GM23338 (cell line): ENCODE results near the gene MRPS11. TPM values are rescaled to one million over a fixed set of nuclear protein-coding genes. Genes with fewer than 3 reads are reported as not detected.

Experiments
- ATAC-seq: fragments of 200-7000 bp; cut with Tn5 transposase; 3 replicates; pipeline ENCODE4 v1.9.1; 2020
- DNase-seq: peaks from one replicate; pipeline ENCODE4 v3.0.0-alpha.2; 2015; ENCODE audit warnings: low spot score
- H2AFZ ChIP-seq: fragments of 200-600 bp; sonication (generic); 2 replicates; pipeline ENCODE4 v1.8.0; 2016; ENCODE audit warnings: antibody characterized with exemption, mild to moderate bottlenecking, moderate library complexity
- H3F3A ChIP-seq: fragments of 200-600 bp; sonication (generic); replicated peaks from 2 replicates; pipeline ENCODE4 v1.8.0; 2017; ENCODE audit warnings: antibody characterized with exemption, mixed run types, low read depth
- H3K27ac ChIP-seq: fragments of 200-600 bp; sonication (generic); 2 replicates; pipeline ENCODE4 v1.6.1; 2016; ENCODE audit warnings: low read depth
- H3K27me3 ChIP-seq: fragments of 200-600 bp; sonication (generic); 2 replicates; pipeline ENCODE4 v1.8.0; 2016; ENCODE audit warnings: mild to moderate bottlenecking, mixed run types, moderate library complexity; ENCODE audit not compliant: insufficient read depth
- H3K36me3 ChIP-seq: fragments of 200-600 bp; sonication (generic); 2 replicates; pipeline ENCODE4 v1.8.0; 2016; ENCODE audit warnings: mild to moderate bottlenecking; ENCODE audit not compliant: insufficient read depth
- H3K4me1 ChIP-seq: fragments of 200-600 bp; sonication (generic); 2 replicates; pipeline ENCODE4 v1.8.0; 2016; ENCODE audit warnings: mild to moderate bottlenecking, moderate library complexity; ENCODE audit not compliant: insufficient read depth
- H3K4me2 ChIP-seq: fragments of 200-600 bp; sonication (generic); 2 replicates; pipeline ENCODE4 v1.7.1; 2017; ENCODE audit warnings: mixed run types
- H3K4me3 ChIP-seq: fragments of 200-600 bp; sonication (generic); 2 replicates; pipeline ENCODE4 v1.6.1; 2016; ENCODE audit warnings: mixed run types
- H3K79me2 ChIP-seq: fragments of 200-600 bp; sonication (generic); replicated peaks from 2 replicates; pipeline ENCODE4 v1.8.0; 2017; ENCODE audit warnings: mild to moderate bottlenecking; ENCODE audit not compliant: insufficient read depth
- H3K9me2 ChIP-seq: fragments of 200-600 bp; sonication (generic); 2 replicates; pipeline ENCODE4 v1.8.0; 2017; ENCODE audit not compliant: insufficient read depth
- H4K20me1 ChIP-seq: fragments of 200-600 bp; sonication (generic); replicated peaks from 2 replicates; pipeline ENCODE4 v1.8.0; 2017; ENCODE audit warnings: mild to moderate bottlenecking; ENCODE audit not compliant: insufficient read depth
- H3K27ac Mint-ChIP-seq: 2 replicates; pipeline ENCODE4 v1.8.0; 2020; ENCODE audit warnings: inconsistent platforms, mild to moderate bottlenecking, moderate library complexity, mixed read lengths
- H3K27me3 Mint-ChIP-seq: 3 replicates; pipeline ENCODE4 v1.8.0; 2022; ENCODE audit warnings: low read depth, mild to moderate bottlenecking, moderate library complexity, mixed read lengths, inconsistent platforms; ENCODE audit not compliant: insufficient read depth, poor library complexity
- H3K36me3 Mint-ChIP-seq: 3 replicates; pipeline ENCODE4 v1.8.0; 2021; ENCODE audit warnings: low read depth, mild to moderate bottlenecking, inconsistent platforms, moderate library complexity, mixed read lengths
- H3K4me1 Mint-ChIP-seq: 3 replicates; pipeline ENCODE4 v1.8.0; 2020; ENCODE audit warnings: mild to moderate bottlenecking, inconsistent platforms, mixed read lengths
- H3K4me3 Mint-ChIP-seq: 3 replicates; pipeline ENCODE4 v1.8.0; 2021; ENCODE audit warnings: moderate library complexity, mild to moderate bottlenecking, inconsistent platforms, mixed read lengths
- H3K9me3 Mint-ChIP-seq: 3 replicates; pipeline ENCODE4 v1.8.0; 2020; ENCODE audit warnings: moderate library complexity, mild to moderate bottlenecking, inconsistent platforms, mixed read lengths
- EZH2 ChIP-seq: fragments of 200-600 bp; sonication (generic); IDR thresholded peaks from one replicate; pipeline ENCODE4 v1.8.0; 2017; ENCODE audit warnings: antibody characterized with exemption, mild to moderate bottlenecking, low read depth; ENCODE audit not compliant: unreplicated experiment
- NANOG ChIP-seq: IDR thresholded peaks from 2 replicates; pipeline ENCODE4 v1.6.1; 2016; ENCODE audit warnings: antibody characterized with exemption, borderline replicate concordance
- ZNF331 ChIP-seq: fragments of 250-450 bp; sonication (Bioruptor Pico); IDR thresholded peaks from 2 replicates; pipeline ENCODE4 v1.5.0; 2020; ENCODE audit warnings: low read depth, mild to moderate bottlenecking, moderate library complexity
- polyA plus RNA-seq: library from polyadenylated mRNA; unstranded; fragments of >200 nt; fragmentation: Nextera tagmentation; extraction: Ambion mirVana; gene quantifications from 2 replicates; pipeline ENCODE4 v1.2.1, GENCODE V29; 2016
- total RNA-seq: library from RNA; depleted of rRNA; stranded (reverse); fragments of >200 nt; shearing (Covaris generic); gene quantifications from 2 replicates; pipeline ENCODE4 v1.2.3, GENCODE V29; 2014
- TF ChIP-seq, protein P1 (sequence below), 2 experiments: fragments of 200-600 bp in 1 of 2; sonication (generic) in 1 of 2; conservative IDR thresholded peaks; 2 replicates each; pipeline versions ENCODE4 v1.5.1 to v1.6.1; 2016 to 2017; ENCODE audit warnings: antibody characterized with exemption in 2 of 2, low read depth in 2 of 2, mild to moderate bottlenecking in 2 of 2, moderate library complexity in 1 of 2
- TF ChIP-seq, protein P2 (sequence below): IDR thresholded peaks from one replicate; pipeline ENCODE4 v1.6.1; 2018; ENCODE audit warnings: antibody characterized with exemption; ENCODE audit not compliant: unreplicated experiment
- TF ChIP-seq, protein P3 (sequence below): IDR thresholded peaks from 2 replicates; pipeline ENCODE4 v1.6.1; 2016; ENCODE audit warnings: antibody characterized with exemption
- TF ChIP-seq, protein P4 (sequence below): fragments of 250-450 bp; sonication (Bioruptor Pico); IDR thresholded peaks from 2 replicates; pipeline ENCODE4 v1.5.0; 2020; ENCODE audit warnings: mild to moderate bottlenecking, moderate library complexity

MRPS11 gene
- total and polyA plus RNA-seq, 2 experiments from 2014 or later, result 35.8 to 57.9 TPM

DNA sequence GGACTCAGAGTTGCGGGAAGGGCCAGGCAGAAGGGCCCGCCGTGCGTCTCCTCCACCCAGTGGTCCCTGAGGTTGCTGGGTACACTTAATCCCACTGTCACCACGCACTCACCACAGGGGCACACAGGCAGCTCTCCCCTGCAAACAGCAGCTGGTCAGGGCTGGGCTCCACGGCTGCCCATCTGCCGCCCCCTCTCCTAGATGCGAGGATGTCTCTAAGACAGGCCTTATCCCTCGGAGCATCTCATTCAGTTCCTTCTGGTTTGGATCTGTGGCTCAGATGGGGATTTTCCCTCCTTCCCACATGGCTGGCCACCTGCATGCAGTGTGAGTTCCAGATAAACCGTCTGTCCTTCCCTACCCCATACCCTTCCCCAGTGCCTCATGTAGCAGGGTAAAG is 26.3 kb downstream of the MRPS11 start (continued):
- TF ChIP-seq, protein P1, sequence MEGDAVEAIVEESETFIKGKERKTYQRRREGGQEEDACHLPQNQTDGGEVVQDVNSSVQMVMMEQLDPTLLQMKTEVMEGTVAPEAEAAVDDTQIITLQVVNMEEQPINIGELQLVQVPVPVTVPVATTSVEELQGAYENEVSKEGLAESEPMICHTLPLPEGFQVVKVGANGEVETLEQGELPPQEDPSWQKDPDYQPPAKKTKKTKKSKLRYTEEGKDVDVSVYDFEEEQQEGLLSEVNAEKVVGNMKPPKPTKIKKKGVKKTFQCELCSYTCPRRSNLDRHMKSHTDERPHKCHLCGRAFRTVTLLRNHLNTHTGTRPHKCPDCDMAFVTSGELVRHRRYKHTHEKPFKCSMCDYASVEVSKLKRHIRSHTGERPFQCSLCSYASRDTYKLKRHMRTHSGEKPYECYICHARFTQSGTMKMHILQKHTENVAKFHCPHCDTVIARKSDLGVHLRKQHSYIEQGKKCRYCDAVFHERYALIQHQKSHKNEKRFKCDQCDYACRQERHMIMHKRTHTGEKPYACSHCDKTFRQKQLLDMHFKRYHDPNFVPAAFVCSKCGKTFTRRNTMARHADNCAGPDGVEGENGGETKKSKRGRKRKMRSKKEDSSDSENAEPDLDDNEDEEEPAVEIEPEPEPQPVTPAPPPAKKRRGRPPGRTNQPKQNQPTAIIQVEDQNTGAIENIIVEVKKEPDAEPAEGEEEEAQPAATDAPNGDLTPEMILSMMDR (conservative IDR thresholded peaks at IDR 0.05; ENCODE audit: low read depth in 2 of 2), result no peak
- TF ChIP-seq, protein P2, sequence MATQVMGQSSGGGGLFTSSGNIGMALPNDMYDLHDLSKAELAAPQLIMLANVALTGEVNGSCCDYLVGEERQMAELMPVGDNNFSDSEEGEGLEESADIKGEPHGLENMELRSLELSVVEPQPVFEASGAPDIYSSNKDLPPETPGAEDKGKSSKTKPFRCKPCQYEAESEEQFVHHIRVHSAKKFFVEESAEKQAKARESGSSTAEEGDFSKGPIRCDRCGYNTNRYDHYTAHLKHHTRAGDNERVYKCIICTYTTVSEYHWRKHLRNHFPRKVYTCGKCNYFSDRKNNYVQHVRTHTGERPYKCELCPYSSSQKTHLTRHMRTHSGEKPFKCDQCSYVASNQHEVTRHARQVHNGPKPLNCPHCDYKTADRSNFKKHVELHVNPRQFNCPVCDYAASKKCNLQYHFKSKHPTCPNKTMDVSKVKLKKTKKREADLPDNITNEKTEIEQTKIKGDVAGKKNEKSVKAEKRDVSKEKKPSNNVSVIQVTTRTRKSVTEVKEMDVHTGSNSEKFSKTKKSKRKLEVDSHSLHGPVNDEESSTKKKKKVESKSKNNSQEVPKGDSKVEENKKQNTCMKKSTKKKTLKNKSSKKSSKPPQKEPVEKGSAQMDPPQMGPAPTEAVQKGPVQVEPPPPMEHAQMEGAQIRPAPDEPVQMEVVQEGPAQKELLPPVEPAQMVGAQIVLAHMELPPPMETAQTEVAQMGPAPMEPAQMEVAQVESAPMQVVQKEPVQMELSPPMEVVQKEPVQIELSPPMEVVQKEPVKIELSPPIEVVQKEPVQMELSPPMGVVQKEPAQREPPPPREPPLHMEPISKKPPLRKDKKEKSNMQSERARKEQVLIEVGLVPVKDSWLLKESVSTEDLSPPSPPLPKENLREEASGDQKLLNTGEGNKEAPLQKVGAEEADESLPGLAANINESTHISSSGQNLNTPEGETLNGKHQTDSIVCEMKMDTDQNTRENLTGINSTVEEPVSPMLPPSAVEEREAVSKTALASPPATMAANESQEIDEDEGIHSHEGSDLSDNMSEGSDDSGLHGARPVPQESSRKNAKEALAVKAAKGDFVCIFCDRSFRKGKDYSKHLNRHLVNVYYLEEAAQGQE, result no peak
- TF ChIP-seq, protein P3, sequence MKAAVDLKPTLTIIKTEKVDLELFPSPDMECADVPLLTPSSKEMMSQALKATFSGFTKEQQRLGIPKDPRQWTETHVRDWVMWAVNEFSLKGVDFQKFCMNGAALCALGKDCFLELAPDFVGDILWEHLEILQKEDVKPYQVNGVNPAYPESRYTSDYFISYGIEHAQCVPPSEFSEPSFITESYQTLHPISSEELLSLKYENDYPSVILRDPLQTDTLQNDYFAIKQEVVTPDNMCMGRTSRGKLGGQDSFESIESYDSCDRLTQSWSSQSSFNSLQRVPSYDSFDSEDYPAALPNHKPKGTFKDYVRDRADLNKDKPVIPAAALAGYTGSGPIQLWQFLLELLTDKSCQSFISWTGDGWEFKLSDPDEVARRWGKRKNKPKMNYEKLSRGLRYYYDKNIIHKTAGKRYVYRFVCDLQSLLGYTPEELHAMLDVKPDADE, result no peak

DNA sequence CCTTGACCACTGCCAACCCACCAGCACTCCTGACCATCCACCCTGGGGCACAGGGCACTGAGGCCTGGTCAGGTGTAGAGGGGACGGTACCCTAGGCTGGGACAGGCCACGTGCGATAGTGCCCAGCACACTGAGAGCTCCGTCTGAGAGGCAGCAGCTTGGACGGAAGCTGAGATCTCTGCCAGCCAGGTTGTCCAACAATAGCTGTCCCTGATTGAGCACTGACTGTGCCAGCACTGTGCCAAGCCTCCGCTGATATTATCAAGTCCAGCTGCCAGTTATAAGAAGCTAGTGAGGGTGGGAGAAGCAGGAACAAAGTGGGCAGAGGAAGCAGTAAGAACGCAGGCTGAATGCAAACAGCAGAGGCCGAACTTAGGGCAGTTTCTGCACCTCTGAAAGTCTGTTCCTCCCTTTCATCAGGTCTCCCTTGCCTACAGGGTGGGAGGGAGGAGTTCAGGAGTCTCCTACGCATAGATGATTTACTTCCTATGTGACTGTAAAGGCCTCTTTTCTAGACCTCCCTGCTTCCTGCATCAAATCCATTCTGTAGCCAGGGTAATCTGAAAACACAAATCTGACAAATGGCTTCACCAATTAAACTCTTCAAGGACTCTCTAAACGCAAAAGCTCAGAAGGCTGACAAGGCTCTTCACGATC is 29.7 kb downstream of the MRPS11 start:
- no peaks in the 10 kb centered on the region for H3K9me3 Mint-ChIP-seq
- H3K27ac Mint-ChIP-seq, result no peak overlapping the region
- Histone ChIP-seq H3K4me3 (no peak overlapping the region), H3K4me2 (no peak overlapping the region), H2AFZ (no peak overlapping the region), H3K79me2 (no peaks in the 10 kb centered on the region), H3K27ac (no peak overlapping the region), H3K36me3 (no peaks in the 10 kb centered on the region), H3F3A (no peaks in the 10 kb centered on the region), H3K9me2 (no peaks in the 10 kb centered on the region), H4K20me1 (no peaks in the 10 kb centered on the region), H3K4me1 (no peaks in the 10 kb centered on the region), H3K27me3 (no peaks in the 10 kb centered on the region)
- ATAC-seq (no peak), DNase-seq (no peak)
- peaks cover 3% of the 10 kb centered on the region for H3K27me3 Mint-ChIP-seq
- peaks cover 1% of the 10 kb centered on the region; the same call in 2 of the 3 replicates for H3K4me1 Mint-ChIP-seq
- H3K4me3 Mint-ChIP-seq, result no peak overlapping the region
- no peaks in the 10 kb centered on the region for H3K36me3 Mint-ChIP-seq
- TF ChIP-seq ZNF331 (CRISPR knock-in tag) (no peak), NANOG (no peak), EZH2 (no peak)
- TF ChIP-seq, protein P2, result no peak
- TF ChIP-seq, protein P4, sequence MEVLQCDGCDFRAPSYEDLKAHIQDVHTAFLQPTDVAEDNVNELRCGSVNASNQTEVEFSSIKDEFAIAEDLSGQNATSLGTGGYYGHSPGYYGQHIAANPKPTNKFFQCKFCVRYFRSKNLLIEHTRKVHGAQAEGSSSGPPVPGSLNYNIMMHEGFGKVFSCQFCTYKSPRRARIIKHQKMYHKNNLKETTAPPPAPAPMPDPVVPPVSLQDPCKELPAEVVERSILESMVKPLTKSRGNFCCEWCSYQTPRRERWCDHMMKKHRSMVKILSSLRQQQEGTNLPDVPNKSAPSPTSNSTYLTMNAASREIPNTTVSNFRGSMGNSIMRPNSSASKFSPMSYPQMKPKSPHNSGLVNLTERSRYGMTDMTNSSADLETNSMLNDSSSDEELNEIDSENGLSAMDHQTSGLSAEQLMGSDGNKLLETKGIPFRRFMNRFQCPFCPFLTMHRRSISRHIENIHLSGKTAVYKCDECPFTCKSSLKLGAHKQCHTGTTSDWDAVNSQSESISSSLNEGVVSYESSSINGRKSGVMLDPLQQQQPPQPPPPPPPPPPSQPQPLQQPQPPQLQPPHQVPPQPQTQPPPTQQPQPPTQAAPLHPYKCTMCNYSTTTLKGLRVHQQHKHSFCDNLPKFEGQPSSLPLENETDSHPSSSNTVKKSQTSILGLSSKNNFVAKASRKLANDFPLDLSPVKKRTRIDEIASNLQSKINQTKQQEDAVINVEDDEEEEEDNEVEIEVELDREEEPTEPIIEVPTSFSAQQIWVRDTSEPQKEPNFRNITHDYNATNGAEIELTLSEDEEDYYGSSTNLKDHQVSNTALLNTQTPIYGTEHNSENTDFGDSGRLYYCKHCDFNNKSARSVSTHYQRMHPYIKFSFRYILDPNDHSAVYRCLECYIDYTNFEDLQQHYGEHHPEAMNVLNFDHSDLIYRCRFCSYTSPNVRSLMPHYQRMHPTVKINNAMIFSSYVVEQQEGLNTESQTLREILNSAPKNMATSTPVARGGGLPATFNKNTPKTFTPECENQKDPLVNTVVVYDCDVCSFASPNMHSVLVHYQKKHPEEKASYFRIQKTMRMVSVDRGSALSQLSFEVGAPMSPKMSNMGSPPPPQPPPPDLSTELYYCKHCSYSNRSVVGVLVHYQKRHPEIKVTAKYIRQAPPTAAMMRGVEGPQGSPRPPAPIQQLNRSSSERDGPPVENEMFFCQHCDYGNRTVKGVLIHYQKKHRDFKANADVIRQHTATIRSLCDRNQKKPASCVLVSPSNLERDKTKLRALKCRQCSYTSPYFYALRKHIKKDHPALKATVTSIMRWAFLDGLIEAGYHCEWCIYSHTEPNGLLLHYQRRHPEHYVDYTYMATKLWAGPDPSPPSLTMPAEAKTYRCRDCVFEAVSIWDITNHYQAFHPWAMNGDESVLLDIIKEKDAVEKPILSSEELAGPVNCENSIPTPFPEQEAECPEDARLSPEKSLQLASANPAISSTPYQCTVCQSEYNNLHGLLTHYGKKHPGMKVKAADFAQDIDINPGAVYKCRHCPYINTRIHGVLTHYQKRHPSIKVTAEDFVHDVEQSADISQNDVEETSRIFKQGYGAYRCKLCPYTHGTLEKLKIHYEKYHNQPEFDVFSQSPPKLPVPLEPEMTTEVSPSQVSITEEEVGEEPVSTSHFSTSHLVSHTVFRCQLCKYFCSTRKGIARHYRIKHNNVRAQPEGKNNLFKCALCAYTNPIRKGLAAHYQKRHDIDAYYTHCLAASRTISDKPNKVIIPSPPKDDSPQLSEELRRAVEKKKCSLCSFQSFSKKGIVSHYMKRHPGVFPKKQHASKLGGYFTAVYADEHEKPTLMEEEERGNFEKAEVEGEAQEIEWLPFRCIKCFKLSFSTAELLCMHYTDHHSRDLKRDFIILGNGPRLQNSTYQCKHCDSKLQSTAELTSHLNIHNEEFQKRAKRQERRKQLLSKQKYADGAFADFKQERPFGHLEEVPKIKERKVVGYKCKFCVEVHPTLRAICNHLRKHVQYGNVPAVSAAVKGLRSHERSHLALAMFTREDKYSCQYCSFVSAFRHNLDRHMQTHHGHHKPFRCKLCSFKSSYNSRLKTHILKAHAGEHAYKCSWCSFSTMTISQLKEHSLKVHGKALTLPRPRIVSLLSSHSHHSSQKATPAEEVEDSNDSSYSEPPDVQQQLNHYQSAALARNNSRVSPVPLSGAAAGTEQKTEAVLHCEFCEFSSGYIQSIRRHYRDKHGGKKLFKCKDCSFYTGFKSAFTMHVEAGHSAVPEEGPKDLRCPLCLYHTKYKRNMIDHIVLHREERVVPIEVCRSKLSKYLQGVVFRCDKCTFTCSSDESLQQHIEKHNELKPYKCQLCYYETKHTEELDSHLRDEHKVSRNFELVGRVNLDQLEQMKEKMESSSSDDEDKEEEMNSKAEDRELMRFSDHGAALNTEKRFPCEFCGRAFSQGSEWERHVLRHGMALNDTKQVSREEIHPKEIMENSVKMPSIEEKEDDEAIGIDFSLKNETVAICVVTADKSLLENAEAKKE, result no peak
